SK-N-SH (cell line): ENCODE data around the gene ENO1.

Experiments used
- EZH2phosphoT487 ChIP-seq: fragments of 200-600 bp; sonication (generic); IDR thresholded peaks from 2 replicates; pipeline ENCODE4 v1.6.1; 2017; ENCODE audit warnings: low read depth, mixed run types, mild to moderate bottlenecking, antibody characterized with exemption, moderate library complexity, borderline replicate concordance
- FOXM1 ChIP-seq: IDR thresholded peaks from 2 replicates; pipeline ENCODE4 v1.4.0; 2012; ENCODE audit warnings: low read depth, mild to moderate bottlenecking
- GABPA ChIP-seq: IDR thresholded peaks from 2 replicates; pipeline ENCODE4 v1.4.0; 2012; ENCODE audit warnings: low read depth, mild to moderate bottlenecking
- JUND ChIP-seq: IDR thresholded peaks from 2 replicates; pipeline ENCODE4 v1.4.0; 2012
- POLR2AphosphoS5 ChIP-seq: IDR thresholded peaks from 2 replicates; pipeline ENCODE4 v1.6.1; 2012; ENCODE audit warnings: low read depth, low read length
- SIN3A ChIP-seq: IDR thresholded peaks from 2 replicates; pipeline ENCODE4 v1.6.1; 2012; ENCODE audit warnings: low read depth, mild to moderate bottlenecking, low read length, moderate library complexity, borderline replicate concordance
- TF ChIP-seq, protein P1 (sequence below): fragments of 200-600 bp; sonication (generic); IDR thresholded peaks from 2 replicates; pipeline ENCODE4 v1.6.1; 2017; ENCODE audit warnings: antibody characterized with exemption, mild to moderate bottlenecking, moderate library complexity
- TF ChIP-seq, protein P2 (sequence below): IDR thresholded peaks from 2 replicates; pipeline ENCODE4 v1.4.0; 2012; ENCODE audit warnings: low read depth, borderline replicate concordance
- TF ChIP-seq, protein P3 (sequence below): fragments of 150-350 bp; IDR thresholded peaks from 2 replicates; pipeline ENCODE4 v1.6.1; 2017; ENCODE audit warnings: antibody characterized with exemption, low read length, low read depth, borderline replicate concordance
- TF ChIP-seq, protein P4 (sequence below): IDR thresholded peaks from 2 replicates; pipeline ENCODE4; 2012
- TF ChIP-seq, protein P5 (sequence below): IDR thresholded peaks from 2 replicates; pipeline ENCODE4 v1.6.1; 2012; ENCODE audit warnings: mild to moderate bottlenecking, low read depth, low read length, moderate library complexity

DNA sequence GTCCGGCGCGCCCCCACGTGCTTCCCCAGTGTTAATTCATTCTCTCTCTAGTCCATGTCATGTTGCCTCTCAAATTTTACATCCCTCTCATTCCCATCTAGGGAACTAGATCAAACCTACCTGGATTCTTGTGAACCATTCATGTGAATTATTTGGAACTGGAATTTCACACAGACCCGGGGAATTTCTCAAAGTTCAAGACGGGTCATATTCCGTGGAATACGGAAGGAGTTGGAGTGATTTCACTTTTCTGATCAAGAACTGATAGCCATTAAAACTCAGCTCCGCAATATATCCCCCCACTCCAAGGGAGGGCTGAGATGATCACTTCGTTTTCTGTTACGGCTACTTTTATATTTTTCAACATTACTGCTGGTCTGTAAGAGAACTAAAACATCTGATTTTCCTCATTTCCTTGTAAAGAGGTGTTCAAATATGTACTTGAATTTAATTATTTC is 1.0 kb upstream of the ENO1 start:
- TF ChIP-seq, protein P1, sequence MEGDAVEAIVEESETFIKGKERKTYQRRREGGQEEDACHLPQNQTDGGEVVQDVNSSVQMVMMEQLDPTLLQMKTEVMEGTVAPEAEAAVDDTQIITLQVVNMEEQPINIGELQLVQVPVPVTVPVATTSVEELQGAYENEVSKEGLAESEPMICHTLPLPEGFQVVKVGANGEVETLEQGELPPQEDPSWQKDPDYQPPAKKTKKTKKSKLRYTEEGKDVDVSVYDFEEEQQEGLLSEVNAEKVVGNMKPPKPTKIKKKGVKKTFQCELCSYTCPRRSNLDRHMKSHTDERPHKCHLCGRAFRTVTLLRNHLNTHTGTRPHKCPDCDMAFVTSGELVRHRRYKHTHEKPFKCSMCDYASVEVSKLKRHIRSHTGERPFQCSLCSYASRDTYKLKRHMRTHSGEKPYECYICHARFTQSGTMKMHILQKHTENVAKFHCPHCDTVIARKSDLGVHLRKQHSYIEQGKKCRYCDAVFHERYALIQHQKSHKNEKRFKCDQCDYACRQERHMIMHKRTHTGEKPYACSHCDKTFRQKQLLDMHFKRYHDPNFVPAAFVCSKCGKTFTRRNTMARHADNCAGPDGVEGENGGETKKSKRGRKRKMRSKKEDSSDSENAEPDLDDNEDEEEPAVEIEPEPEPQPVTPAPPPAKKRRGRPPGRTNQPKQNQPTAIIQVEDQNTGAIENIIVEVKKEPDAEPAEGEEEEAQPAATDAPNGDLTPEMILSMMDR: peak; percentile 25
- TF ChIP-seq JUND (no peak), SIN3A (no peak), FOXM1 (no peak), GABPA (no peak), POLR2AphosphoS5 (no peak), EZH2phosphoT487 (no peak)
- TF ChIP-seq, protein P2, sequence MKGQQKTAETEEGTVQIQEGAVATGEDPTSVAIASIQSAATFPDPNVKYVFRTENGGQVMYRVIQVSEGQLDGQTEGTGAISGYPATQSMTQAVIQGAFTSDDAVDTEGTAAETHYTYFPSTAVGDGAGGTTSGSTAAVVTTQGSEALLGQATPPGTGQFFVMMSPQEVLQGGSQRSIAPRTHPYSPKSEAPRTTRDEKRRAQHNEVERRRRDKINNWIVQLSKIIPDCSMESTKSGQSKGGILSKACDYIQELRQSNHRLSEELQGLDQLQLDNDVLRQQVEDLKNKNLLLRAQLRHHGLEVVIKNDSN: no peak
- TF ChIP-seq, protein P3, sequence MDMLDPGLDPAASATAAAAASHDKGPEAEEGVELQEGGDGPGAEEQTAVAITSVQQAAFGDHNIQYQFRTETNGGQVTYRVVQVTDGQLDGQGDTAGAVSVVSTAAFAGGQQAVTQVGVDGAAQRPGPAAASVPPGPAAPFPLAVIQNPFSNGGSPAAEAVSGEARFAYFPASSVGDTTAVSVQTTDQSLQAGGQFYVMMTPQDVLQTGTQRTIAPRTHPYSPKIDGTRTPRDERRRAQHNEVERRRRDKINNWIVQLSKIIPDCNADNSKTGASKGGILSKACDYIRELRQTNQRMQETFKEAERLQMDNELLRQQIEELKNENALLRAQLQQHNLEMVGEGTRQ: no peak
- TF ChIP-seq, protein P4, sequence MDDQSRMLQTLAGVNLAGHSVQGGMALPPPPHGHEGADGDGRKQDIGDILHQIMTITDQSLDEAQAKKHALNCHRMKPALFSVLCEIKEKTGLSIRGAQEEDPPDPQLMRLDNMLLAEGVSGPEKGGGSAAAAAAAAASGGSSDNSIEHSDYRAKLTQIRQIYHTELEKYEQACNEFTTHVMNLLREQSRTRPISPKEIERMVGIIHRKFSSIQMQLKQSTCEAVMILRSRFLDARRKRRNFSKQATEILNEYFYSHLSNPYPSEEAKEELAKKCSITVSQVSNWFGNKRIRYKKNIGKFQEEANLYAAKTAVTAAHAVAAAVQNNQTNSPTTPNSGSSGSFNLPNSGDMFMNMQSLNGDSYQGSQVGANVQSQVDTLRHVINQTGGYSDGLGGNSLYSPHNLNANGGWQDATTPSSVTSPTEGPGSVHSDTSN: no peak
- TF ChIP-seq, protein P5, sequence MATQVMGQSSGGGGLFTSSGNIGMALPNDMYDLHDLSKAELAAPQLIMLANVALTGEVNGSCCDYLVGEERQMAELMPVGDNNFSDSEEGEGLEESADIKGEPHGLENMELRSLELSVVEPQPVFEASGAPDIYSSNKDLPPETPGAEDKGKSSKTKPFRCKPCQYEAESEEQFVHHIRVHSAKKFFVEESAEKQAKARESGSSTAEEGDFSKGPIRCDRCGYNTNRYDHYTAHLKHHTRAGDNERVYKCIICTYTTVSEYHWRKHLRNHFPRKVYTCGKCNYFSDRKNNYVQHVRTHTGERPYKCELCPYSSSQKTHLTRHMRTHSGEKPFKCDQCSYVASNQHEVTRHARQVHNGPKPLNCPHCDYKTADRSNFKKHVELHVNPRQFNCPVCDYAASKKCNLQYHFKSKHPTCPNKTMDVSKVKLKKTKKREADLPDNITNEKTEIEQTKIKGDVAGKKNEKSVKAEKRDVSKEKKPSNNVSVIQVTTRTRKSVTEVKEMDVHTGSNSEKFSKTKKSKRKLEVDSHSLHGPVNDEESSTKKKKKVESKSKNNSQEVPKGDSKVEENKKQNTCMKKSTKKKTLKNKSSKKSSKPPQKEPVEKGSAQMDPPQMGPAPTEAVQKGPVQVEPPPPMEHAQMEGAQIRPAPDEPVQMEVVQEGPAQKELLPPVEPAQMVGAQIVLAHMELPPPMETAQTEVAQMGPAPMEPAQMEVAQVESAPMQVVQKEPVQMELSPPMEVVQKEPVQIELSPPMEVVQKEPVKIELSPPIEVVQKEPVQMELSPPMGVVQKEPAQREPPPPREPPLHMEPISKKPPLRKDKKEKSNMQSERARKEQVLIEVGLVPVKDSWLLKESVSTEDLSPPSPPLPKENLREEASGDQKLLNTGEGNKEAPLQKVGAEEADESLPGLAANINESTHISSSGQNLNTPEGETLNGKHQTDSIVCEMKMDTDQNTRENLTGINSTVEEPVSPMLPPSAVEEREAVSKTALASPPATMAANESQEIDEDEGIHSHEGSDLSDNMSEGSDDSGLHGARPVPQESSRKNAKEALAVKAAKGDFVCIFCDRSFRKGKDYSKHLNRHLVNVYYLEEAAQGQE: no peak
